ENCODE results near the gene NR3C2.

The NR3C2 gene

DNA sequence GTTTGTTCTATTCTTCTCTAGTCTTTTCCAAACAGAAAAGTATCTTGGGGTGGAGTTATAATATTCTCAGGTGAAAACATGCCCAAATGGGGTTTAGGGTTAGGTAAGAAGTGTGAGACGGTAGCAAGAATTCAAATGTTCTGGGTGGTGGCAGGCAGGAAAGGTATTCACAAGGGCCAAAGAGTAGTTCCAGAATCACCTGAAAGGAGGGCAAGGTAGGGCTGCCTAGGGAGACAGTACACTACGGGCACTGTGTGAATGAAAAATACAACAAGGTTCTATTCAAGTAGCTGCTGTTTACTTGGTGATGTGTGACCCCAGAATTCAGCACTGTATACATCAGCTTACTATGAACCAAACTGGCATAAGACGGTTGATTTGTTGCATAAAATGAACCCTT is 51.9 kb downstream of the NR3C2 start:
- Histone ChIP-seq H3K36me3 (ENCODE audit: insufficient read depth) (no peaks in the 10 kb centered on the region), H3K4me3 (IDR thresholded peaks at IDR 0.05; ENCODE audit: insufficient read depth, low read depth, low read length) (no peak overlapping the region), H4K20me1 (ENCODE audit: insufficient read depth) (no peaks in the 10 kb centered on the region), H3K4me1 (ENCODE audit: low read depth, poor library complexity, severe bottlenecking) (no peaks in the 10 kb centered on the region), H3K27ac (no peak overlapping the region), H3K27me3 (ENCODE audit: insufficient read depth, low read depth) (no peaks in the 10 kb centered on the region), H3K9ac (no peak overlapping the region), H3K4me2 (no peak overlapping the region), H3K79me2 (ENCODE audit: insufficient read depth, low read depth) (no peaks in the 10 kb centered on the region), H2AFZ (ENCODE audit: low read depth) (no peak overlapping the region)
- no peak for TF ChIP-seq CTCF (conservative IDR thresholded peaks at IDR 0.05; ENCODE audit: low read depth, low read length)

GRCh38 chr4:148380291-148380690 is 61.9 kb downstream of the NR3C2 start:
- H3K79me2 ChIP-seq (ENCODE audit: insufficient read depth, low read depth): no peaks in the 10 kb centered on the region
- H3K27ac ChIP-seq: no peak overlapping the region
- no peaks in the 10 kb centered on the region for H3K36me3 ChIP-seq (ENCODE audit: insufficient read depth)
- no peak for TF ChIP-seq CTCF (conservative IDR thresholded peaks at IDR 0.05; ENCODE audit: low read depth, low read length)
- no peak overlapping the region for H3K4me3 ChIP-seq (IDR thresholded peaks at IDR 0.05; ENCODE audit: insufficient read depth, low read depth, low read length)
- H3K4me1 ChIP-seq (ENCODE audit: low read depth, poor library complexity, severe bottlenecking): peaks cover 15% of the 10 kb centered on the region
- H2AFZ ChIP-seq (ENCODE audit: low read depth): no peak overlapping the region
- no peak overlapping the region for H3K9ac ChIP-seq
- H3K27me3 ChIP-seq (ENCODE audit: insufficient read depth, low read depth): no peaks in the 10 kb centered on the region
- H4K20me1 ChIP-seq (ENCODE audit: insufficient read depth): no peaks in the 10 kb centered on the region
- no peak overlapping the region for H3K4me2 ChIP-seq

DNA sequence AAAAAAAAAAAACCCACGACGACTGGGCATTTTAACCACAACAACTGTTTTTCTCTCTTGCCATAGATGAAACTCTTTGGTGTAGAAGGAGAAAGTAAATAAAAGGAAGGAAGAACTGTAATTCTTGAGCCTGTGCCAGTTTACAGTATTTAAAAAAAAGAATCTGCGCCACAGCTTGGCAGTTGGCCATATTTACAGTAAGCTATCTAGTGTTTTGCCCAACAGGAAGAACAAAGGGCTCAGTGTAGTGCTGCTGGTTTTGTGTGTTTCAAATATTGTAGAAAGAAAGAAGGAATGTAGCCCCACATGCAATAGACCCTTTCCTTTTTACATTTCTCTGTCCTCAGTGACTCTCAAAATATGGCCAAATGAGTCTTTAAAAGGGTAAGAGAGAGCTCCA is 66.1 kb downstream of the NR3C2 start:
- Histone ChIP-seq H3K27ac (no peak overlapping the region), H3K9ac (no peak overlapping the region), H3K79me2 (ENCODE audit: insufficient read depth, low read depth) (no peaks in the 10 kb centered on the region), H3K4me2 (peak overlapping the region; percentile 34; the same call in 1 of the 2 replicates), H3K36me3 (ENCODE audit: insufficient read depth) (no peaks in the 10 kb centered on the region), H3K27me3 (ENCODE audit: insufficient read depth, low read depth) (no peaks in the 10 kb centered on the region), H3K4me3 (IDR thresholded peaks at IDR 0.05; ENCODE audit: insufficient read depth, low read depth, low read length) (no peak overlapping the region), H3K4me1 (ENCODE audit: low read depth, poor library complexity, severe bottlenecking) (peaks cover 15% of the 10 kb centered on the region), H4K20me1 (ENCODE audit: insufficient read depth) (no peaks in the 10 kb centered on the region), H2AFZ (ENCODE audit: low read depth) (no peak overlapping the region)
- no peak for TF ChIP-seq CTCF (conservative IDR thresholded peaks at IDR 0.05; ENCODE audit: low read depth, low read length)

- H3K4me3 ChIP-seq (IDR thresholded peaks at IDR 0.05; ENCODE audit: insufficient read depth, low read depth, low read length): no peak overlapping the region
- no peaks in the 10 kb centered on the region for H3K36me3 ChIP-seq (ENCODE audit: insufficient read depth)
- no peak overlapping the region for H3K9ac ChIP-seq
- no peak overlapping the region; the same call in 1 of the 2 replicates for H3K4me2 ChIP-seq
- H3K4me1 ChIP-seq (ENCODE audit: low read depth, poor library complexity, severe bottlenecking): peaks cover 15% of the 10 kb centered on the region
- no peak overlapping the region for H3K27ac ChIP-seq
- no peak for TF ChIP-seq CTCF (conservative IDR thresholded peaks at IDR 0.05; ENCODE audit: low read depth, low read length)
- no peaks in the 10 kb centered on the region for H3K79me2 ChIP-seq (ENCODE audit: insufficient read depth, low read depth)
- no peaks in the 10 kb centered on the region for H4K20me1 ChIP-seq (ENCODE audit: insufficient read depth)
- H3K27me3 ChIP-seq (ENCODE audit: insufficient read depth, low read depth): no peaks in the 10 kb centered on the region
- H2AFZ ChIP-seq (ENCODE audit: low read depth): no peak overlapping the region
These were observed 66.6 kb downstream of the NR3C2 start for GRCh38 chr4:148375584-148375983.

All from KMS-11 (cell line).